Glutamatergic neuron (in vitro differentiated cells): ENCODE results near the gene POP7. TPM values are rescaled to one million over a fixed set of nuclear protein-coding genes. Genes with fewer than 3 reads are reported as not detected.

Experiments
- DNase-seq: peaks from one replicate; pipeline ENCODE4 v3.0.0; 2022
- H3K27ac Mint-ChIP-seq: one replicate; pipeline ENCODE4 v1.8.0; 2020; ENCODE audit warnings: mild to moderate bottlenecking, mixed read lengths, inconsistent platforms; ENCODE audit not compliant: unreplicated experiment
- H3K27me3 Mint-ChIP-seq: one replicate; pipeline ENCODE4 v1.8.0; 2020; ENCODE audit warnings: mild to moderate bottlenecking, moderate library complexity, mixed read lengths, inconsistent platforms; ENCODE audit not compliant: unreplicated experiment
- H3K36me3 Mint-ChIP-seq: one replicate; pipeline ENCODE4 v1.8.0; 2020; ENCODE audit warnings: mild to moderate bottlenecking, mixed read lengths, inconsistent platforms; ENCODE audit not compliant: unreplicated experiment
- H3K4me1 Mint-ChIP-seq: one replicate; pipeline ENCODE4 v1.8.0; 2020; ENCODE audit warnings: mild to moderate bottlenecking, low read depth, mixed read lengths, inconsistent platforms; ENCODE audit not compliant: unreplicated experiment
- H3K4me3 Mint-ChIP-seq: one replicate; pipeline ENCODE4 v1.8.0; 2020; ENCODE audit warnings: mild to moderate bottlenecking, mixed read lengths, inconsistent platforms; ENCODE audit not compliant: unreplicated experiment
- H3K9me3 Mint-ChIP-seq: one replicate; pipeline ENCODE4 v1.8.0; 2020; ENCODE audit warnings: mild to moderate bottlenecking, moderate library complexity, mixed read lengths, inconsistent platforms; ENCODE audit not compliant: unreplicated experiment
- CTCF ChIP-seq: fragments of 200-600 bp; sonication (generic); IDR thresholded peaks from one replicate; pipeline ENCODE4 v1.5.0; 2021; ENCODE audit not compliant: partially characterized antibody, unreplicated experiment
- total RNA-seq: library from RNA; stranded (reverse); fragmentation: NEBNext Ultra II Directional; extraction: Animal tissue kit (Norgen Biotek cat#: 25700); gene quantifications from one replicate; pipeline ENCODE4 v1.2.1, GENCODE V29; 2021; ENCODE audit not compliant: unreplicated experiment

Gene POP7
- total RNA-seq, 1 donor from 2014 or later: 35.8 TPM

DNA sequence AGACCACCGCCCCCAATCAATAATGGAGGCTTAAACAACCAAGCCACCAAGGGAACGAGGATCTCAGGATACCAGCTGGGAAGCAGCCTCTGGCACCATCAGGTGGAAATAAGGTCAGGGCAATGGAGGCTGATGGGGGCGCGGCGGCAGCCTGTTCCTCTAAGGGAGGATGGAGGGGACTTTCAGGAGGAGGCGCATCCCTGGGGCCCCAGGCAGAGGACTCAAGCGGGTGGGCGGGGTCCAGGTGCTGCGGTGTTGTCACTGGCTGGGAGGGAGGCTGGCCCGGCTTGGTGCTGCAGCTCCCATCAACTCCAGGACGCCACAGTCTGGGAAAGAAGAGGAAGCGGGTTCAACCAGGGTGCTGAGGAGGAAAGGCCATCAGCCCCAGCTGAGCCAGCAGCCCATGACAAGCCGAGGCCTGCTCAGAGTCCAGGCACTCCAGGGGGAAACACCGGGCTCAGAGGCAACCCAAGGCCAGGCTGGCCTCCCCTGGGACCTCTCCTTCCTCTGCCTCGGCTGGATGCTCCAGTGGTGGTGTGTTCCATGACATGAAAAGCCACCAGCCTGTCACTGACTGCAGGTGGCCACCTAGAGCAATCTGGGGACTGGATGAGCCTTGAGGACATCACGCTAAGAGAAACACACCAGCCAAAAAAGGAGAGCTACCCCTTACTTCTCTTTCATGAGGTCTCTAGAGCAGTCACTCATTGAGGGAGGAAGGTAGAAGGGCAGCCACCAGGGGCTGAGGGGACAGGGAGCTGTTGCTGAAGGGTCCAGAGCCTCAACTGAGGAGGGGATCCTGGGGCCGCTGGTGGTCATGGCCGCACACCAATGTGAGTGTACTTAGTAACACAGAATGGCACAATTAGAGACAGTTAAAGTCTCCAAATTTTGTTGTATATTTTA is 16.4 kb upstream of the POP7 start:
- Mint-ChIP-seq H3K36me3 (no peaks in the 10 kb centered on the region), H3K27ac (peak overlapping the region; percentile 64), H3K27me3 (peaks cover 17% of the 10 kb centered on the region), H3K9me3 (peaks cover 12% of the 10 kb centered on the region), H3K4me1 (peaks cover 25% of the 10 kb centered on the region), H3K4me3 (peak overlapping the region; percentile 50)
- DNase-seq: no peak
- TF ChIP-seq CTCF: no peak

GRCh38 chr7:100691676-100692577 is 14.0 kb upstream of the POP7 start:
- Mint-ChIP-seq H3K27ac (peak overlapping the region; percentile 56), H3K4me1 (peaks cover 25% of the 10 kb centered on the region), H3K4me3 (peak overlapping the region; percentile 98), H3K36me3 (no peaks in the 10 kb centered on the region), H3K9me3 (peaks cover 16% of the 10 kb centered on the region), H3K27me3 (peaks cover 20% of the 10 kb centered on the region)
- DNase-seq: peak; percentile 90
- peak; percentile 89 for TF ChIP-seq CTCF

GRCh38 chr7:100692578-100692961 is 13.4 kb upstream of the POP7 start:
- Mint-ChIP-seq H3K36me3 (no peaks in the 10 kb centered on the region), H3K4me1 (peaks cover 25% of the 10 kb centered on the region), H3K9me3 (peaks cover 16% of the 10 kb centered on the region), H3K4me3 (peak overlapping the region; percentile 98), H3K27me3 (peaks cover 20% of the 10 kb centered on the region), H3K27ac (no peak overlapping the region)
- TF ChIP-seq CTCF: no peak
- no peak for DNase-seq

DNA sequence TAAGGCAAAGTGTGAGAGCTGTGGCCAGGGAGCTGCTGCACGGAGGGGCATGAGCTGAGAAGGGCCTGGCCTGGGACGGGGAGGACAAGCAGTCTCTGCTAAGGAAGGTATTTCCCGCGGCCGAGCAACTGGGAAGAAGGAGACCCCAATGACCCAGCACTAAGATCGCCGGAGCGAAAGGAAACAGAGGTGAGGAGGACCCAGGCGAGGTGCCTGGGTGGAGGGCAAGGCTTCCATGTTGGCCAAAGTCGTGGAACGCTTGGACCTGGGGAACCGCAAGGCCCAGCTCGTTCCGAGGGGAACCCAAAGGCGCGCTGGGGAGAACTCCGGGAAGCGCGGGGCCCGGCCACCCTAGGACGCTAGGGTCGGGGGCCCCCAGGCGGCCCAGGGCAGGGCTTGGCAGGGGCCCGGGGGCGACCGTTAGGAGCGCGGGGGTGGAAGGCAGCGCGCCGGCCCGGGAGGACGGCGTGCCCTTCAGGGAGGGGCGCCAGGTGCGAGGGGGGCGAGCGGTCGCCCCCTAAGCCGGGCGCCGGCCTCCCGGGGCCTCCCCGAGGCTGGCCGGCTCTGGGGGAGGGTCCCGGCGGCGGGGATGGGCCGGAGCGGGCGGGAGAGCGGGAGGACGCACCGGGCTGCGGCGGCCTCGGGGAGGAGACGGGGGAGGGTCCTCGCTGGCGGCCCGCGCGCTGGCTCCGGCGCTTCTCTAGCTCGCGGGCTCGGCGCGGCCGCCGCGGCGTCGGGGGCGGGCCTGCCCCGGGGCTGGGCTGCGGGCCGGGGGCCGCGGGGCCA is 12.4 kb upstream of the POP7 start:
- H3K27ac Mint-ChIP-seq: peak overlapping the region; percentile 91
- H3K36me3 Mint-ChIP-seq: no peaks in the 10 kb centered on the region
- peak; percentile 55 for DNase-seq

More for the DNA sequence above, 12.4 kb upstream of the POP7 start:
- peaks cover 25% of the 10 kb centered on the region for H3K4me1 Mint-ChIP-seq
- H3K4me3 Mint-ChIP-seq: peak overlapping the region; percentile 98
- TF ChIP-seq CTCF: no peak
- peaks cover 18% of the 10 kb centered on the region for H3K27me3 Mint-ChIP-seq
- peaks cover 16% of the 10 kb centered on the region for H3K9me3 Mint-ChIP-seq
